Body of pancreas (tissue), 4 donors: ENCODE results near the gene MTSS2. TPM values are rescaled to one million over a fixed set of nuclear protein-coding genes. Genes with fewer than 3 reads are reported as not detected.

ENCODE experiments used
- ATAC-seq: fragments of 150-250 bp; one replicate; pipeline ENCODE4 v1.9.1; 2016
- DNase-seq, 4 donors: peaks; one replicate each; pipeline ENCODE4 v3.0.0-alpha.2; 2019
- H3K27ac ChIP-seq, 4 donors: fragments of 200-600 bp; sonication (generic); 1 replicate in 3 of 4; 2 replicates in 1 of 4; pipeline versions ENCODE4 v1.5.1 to v1.6.1; 2016 to 2019; ENCODE audit warnings: mild to moderate bottlenecking in 1 of 4, mixed read lengths in 1 of 4, moderate library complexity in 1 of 4
- H3K27me3 ChIP-seq, 2 donors: fragments of 200-600 bp; sonication (generic); one replicate each; pipeline ENCODE4 v1.6.0; 2016; ENCODE audit warnings: mild to moderate bottlenecking in 1 of 2
- H3K36me3 ChIP-seq, 2 donors: fragments of 200-600 bp; sonication (generic); replicated peaks in 1 of 2; 2 replicates each; pipeline ENCODE4 v1.5.1; 2016; ENCODE audit warnings: low read depth in 2 of 2; ENCODE audit not compliant: insufficient read depth in 1 of 2
- H3K4me1 ChIP-seq: fragments of 200-600 bp; sonication (generic); one replicate; pipeline ENCODE4 v1.6.0; 2016
- H3K4me3 ChIP-seq, 2 donors: fragments of 200-600 bp; sonication (generic); 1 replicate in 1 of 2; 2 replicates in 1 of 2; pipeline ENCODE4 v1.5.1; 2016 to 2019
- H3K9me3 ChIP-seq, 3 donors: fragments of 200-600 bp; sonication (generic); 1 replicate in 2 of 3; 2 replicates in 1 of 3; pipeline ENCODE4 v1.5.1; 2016
- POLR2A ChIP-seq, 3 donors: fragments of 450-650 bp; IDR thresholded peaks; one replicate each; pipeline ENCODE4 v1.6.1; 2016; ENCODE audit warnings: antibody characterized with exemption in 3 of 3, mild to moderate bottlenecking in 2 of 3
- WGBS, 2 donors: methylation state at CpG; one replicate each; pipeline ENCODE4 v1.1.5; 2017; 5-methylcytosine and 5-hydroxymethylcytosine counted together
- intact Hi-C: fragments of 100-400 bp; cut with DNase I; formaldehyde crosslinking; loops from one replicate; pipeline ENCODE4 v1.15.1; 2023
- total RNA-seq, 2 donors: library from RNA; depleted of rRNA; stranded (reverse); fragments of >200 nt; gene quantifications; one replicate each; pipeline ENCODE4 v1.1.0, GENCODE V29; 2016
- TF ChIP-seq, protein P1 (sequence below), 7 experiments: fragments of 450-650 bp in 4 of 7; fragments of 200-600 bp in 3 of 7; sonication (generic) in 3 of 7; IDR thresholded peaks; one replicate each; pipeline ENCODE4 v1.5.1; 2016 to 2019; ENCODE audit warnings: antibody characterized with exemption in 7 of 7

MTSS2 gene
- total RNA-seq, 2 donors from 2014 or later, result 8.8 to 23.4 TPM

DNA sequence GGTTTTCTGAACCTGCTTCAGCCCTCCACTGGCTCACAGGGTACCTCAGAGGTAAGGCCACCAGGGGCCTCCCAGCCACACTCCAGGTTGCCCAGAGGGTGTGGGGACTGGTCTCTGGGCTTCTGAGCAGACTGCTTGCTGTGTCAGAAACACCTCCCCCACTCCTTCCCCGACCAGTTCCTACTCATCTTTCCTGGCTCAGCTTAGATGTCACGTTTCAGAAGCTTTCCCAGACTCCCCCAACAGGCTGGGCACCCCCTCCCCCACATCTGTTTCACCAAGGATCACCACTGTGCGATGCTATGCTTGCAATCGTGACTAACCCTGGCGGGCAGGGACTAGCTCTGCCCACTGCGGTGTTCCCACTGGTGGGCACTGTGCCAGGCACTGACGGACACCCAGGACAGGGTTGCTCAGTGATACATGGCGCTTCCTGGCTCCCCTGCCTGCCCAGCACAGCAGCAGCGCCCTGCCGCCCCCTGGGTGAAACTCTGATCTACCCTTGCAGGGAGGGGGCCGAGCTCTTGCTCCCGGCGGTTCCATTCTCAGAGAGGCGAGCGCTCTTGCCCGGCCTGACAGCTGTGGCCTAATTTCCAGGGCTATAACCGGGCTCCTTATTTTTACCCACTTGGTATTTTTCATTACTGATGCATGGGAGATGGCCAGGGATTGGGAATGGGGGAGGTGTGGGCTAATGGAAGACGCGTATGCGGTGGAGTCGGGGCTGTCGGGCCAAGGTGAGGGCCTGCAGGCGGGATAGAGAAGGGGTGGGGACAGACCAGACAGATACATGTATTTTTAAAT is 29.4 kb upstream of the MTSS2 start:
- no peaks in the 10 kb centered on the region for H3K9me3 ChIP-seq
- H3K4me3 ChIP-seq, result no peak overlapping the region
- peak; percentile 65 to 83 (median 78) for DNase-seq
- H3K27me3 ChIP-seq, result no peaks in the 10 kb centered on the region
- intact Hi-C loops, result no loop called here
- H3K27ac ChIP-seq, result peak overlapping the region; percentile 58 to 86 (median 66)
- TF ChIP-seq, protein P1, sequence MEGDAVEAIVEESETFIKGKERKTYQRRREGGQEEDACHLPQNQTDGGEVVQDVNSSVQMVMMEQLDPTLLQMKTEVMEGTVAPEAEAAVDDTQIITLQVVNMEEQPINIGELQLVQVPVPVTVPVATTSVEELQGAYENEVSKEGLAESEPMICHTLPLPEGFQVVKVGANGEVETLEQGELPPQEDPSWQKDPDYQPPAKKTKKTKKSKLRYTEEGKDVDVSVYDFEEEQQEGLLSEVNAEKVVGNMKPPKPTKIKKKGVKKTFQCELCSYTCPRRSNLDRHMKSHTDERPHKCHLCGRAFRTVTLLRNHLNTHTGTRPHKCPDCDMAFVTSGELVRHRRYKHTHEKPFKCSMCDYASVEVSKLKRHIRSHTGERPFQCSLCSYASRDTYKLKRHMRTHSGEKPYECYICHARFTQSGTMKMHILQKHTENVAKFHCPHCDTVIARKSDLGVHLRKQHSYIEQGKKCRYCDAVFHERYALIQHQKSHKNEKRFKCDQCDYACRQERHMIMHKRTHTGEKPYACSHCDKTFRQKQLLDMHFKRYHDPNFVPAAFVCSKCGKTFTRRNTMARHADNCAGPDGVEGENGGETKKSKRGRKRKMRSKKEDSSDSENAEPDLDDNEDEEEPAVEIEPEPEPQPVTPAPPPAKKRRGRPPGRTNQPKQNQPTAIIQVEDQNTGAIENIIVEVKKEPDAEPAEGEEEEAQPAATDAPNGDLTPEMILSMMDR (IDR thresholded peaks at IDR 0.05), result peak in 3 of 7 experiments; percentile 5 to 24 (median 22)
- peak in 2 of 3 donors; percentile 16 to 22 for TF ChIP-seq POLR2A (IDR thresholded peaks at IDR 0.05)
- WGBS, 2 donors, result 59 to 65% methylated on average over 19 to 23 of the region's 23 CpGs
- no peaks in the 10 kb centered on the region for H3K36me3 ChIP-seq
- ATAC-seq, result peak; percentile 70
- peaks cover 27% of the 10 kb centered on the region for H3K4me1 ChIP-seq

DNA sequence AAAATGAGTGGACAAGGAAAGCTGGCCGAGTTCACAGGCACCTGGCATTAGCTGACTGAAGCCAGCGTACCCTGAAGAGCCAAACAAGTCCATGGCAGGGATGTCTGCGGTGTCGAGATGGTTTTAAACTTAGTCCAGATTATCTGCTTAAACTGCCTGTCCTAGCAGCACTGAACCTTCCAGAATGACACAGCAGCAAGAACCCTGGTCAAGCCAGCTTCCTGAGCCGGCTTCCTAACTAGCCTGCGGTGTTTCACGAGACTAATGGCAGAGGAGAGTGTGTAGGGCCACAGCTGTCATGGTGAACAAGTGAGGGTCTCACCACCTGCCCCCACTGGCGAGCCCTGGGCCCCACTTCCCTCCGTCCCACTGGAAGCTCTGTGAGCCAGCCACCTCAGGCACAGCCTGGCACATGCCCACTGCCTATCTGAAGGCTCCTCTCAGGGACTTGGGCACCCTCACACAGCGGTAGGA is 28.8 kb upstream of the MTSS2 start:
- no peak for TF ChIP-seq POLR2A (IDR thresholded peaks at IDR 0.05)
- TF ChIP-seq, protein P1 (IDR thresholded peaks at IDR 0.05), result no peak
- Histone ChIP-seq H3K4me3 (no peak overlapping the region), H3K4me1 (peaks cover 27% of the 10 kb centered on the region)

DNA sequence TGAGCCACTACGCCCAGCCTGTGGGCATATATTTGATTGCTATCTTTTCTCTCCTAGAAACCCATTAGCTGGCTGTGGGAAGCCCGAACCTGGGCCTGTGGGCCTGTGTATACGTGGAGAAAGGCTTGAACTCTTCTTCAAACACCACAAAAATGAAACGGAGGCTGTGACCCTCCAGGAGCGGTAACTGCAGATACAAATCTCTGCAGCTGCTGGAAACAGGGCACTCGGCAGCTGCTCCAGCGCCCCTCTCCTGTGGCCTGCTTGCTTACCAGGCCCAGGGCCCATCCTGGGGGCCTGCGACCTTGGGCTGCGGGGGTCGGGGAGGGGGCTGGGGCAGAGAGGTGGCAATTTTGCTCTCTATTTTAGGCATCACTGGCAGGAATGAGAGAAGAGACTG is 28.0 kb upstream of the MTSS2 start:
- peaks cover 27% of the 10 kb centered on the region for H3K4me1 ChIP-seq
- intact Hi-C loops, result no loop called here
- no peaks in the 10 kb centered on the region for H3K36me3 ChIP-seq
- 91 to 97% methylated on average over 9 to 10 of the region's 10 CpGs for whole genome bisulfite sequencing, 2 donors
- ATAC-seq (no peak), DNase-seq (no peak)
- no peak overlapping the region for H3K27ac ChIP-seq
- H3K27me3 ChIP-seq, result no peaks in the 10 kb centered on the region
- no peaks in the 10 kb centered on the region for H3K9me3 ChIP-seq
- H3K4me3 ChIP-seq, result no peak overlapping the region
- TF ChIP-seq, protein P1 (IDR thresholded peaks at IDR 0.05), result no peak
- TF ChIP-seq POLR2A (IDR thresholded peaks at IDR 0.05), result no peak

More for the DNA sequence above, 28.8 kb upstream of the MTSS2 start:
- intact Hi-C loops, result no loop called here
- Histone ChIP-seq H3K27ac (peak overlapping the region; percentile 58 to 86 (median 66)), H3K27me3 (no peaks in the 10 kb centered on the region), H3K36me3 (no peaks in the 10 kb centered on the region), H3K9me3 (no peaks in the 10 kb centered on the region)
- no peak for ATAC-seq
- 77 to 89% methylated on average over 2 to 10 of the region's 10 CpGs for WGBS, 2 donors
- DNase-seq, result no peak

DNA sequence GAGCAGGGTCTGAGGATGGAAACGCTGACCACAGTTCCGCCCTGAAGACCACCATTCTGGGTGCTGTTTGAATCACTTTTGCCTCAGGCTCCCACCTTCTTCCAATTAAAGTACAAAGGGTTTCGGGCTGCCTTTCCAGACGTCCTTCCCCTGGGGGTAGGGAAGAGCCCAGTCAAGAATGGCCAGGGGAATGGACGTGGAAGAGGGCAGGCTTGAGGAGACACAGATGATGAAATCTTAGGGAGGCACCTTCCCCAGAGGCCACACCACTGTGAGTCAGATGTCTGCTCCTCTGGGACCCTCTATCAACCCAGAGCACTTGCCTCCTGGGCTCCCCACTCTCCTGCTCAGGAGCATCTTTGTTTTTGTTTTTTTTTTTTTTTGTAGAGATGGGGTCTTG is 27.5 kb upstream of the MTSS2 start:
- 70 to 78% methylated on average over 5 of the region's 5 CpGs for WGBS, 2 donors
- intact Hi-C loops, result no loop called here
- ATAC-seq, result no peak
- no peaks in the 10 kb centered on the region for H3K27me3 ChIP-seq
- no peaks in the 10 kb centered on the region for H3K9me3 ChIP-seq
- H3K4me3 ChIP-seq, result no peak overlapping the region
- TF ChIP-seq POLR2A (IDR thresholded peaks at IDR 0.05), result no peak
- TF ChIP-seq, protein P1 (IDR thresholded peaks at IDR 0.05), result no peak
- H3K27ac ChIP-seq, result no peak overlapping the region
- peaks cover 27% of the 10 kb centered on the region for H3K4me1 ChIP-seq
- H3K36me3 ChIP-seq, result no peaks in the 10 kb centered on the region
- no peak for DNase-seq
